SJSA1 (cell line): Measurements from ENCODE around the gene ZNF556. TPM values are rescaled to one million over a fixed set of nuclear protein-coding genes. Genes with fewer than 3 reads are reported as not detected.
"Not testable (repeated sequence)": the region's sequence is repeated elsewhere in the genome, so short reads cannot be mapped to it uniquely, and the experiment has no call there.

ENCODE experiments used
- DNase-seq, 2 experiments: peaks; one replicate each; pipeline ENCODE4 v3.0.0-alpha.2; 2015 to 2020; ENCODE audit warnings: low spot score in 2 of 2, low read depth in 1 of 2
- H3K27ac ChIP-seq: fragments of 250-450 bp; sonication (Bioruptor Pico); 2 replicates; pipeline ENCODE4 v1.5.1; 2020; ENCODE audit warnings: mild to moderate bottlenecking, moderate library complexity
- H3K27me3 ChIP-seq: fragments of 250-450 bp; sonication (Bioruptor Pico); replicated peaks from 2 replicates; pipeline ENCODE4 v1.5.1; 2020; ENCODE audit warnings: mild to moderate bottlenecking, moderate library complexity
- H3K36me3 ChIP-seq: fragments of 250-450 bp; sonication (Bioruptor Pico); 2 replicates; pipeline ENCODE4 v1.5.1; 2020; ENCODE audit warnings: mild to moderate bottlenecking
- H3K4me1 ChIP-seq: fragments of 250-450 bp; sonication (Bioruptor Pico); replicated peaks from 2 replicates; pipeline ENCODE4 v1.6.1; 2021; ENCODE audit warnings: mild to moderate bottlenecking
- H3K4me3 ChIP-seq: fragments of 250-450 bp; sonication (Bioruptor Pico); 2 replicates; pipeline ENCODE4 v1.5.1; 2020; ENCODE audit warnings: mild to moderate bottlenecking
- H3K9me3 ChIP-seq: fragments of 250-450 bp; sonication (Bioruptor Pico); replicated peaks from 2 replicates; pipeline ENCODE4 v1.5.1; 2020; ENCODE audit warnings: mild to moderate bottlenecking
- total RNA-seq: library from RNA; depleted of rRNA; stranded (reverse); fragments of >200 nt; shearing (Covaris generic); gene quantifications from 2 replicates; pipeline ENCODE4 v1.2.3, GENCODE V29; 2014

ZNF556 gene
- total RNA-seq, 1 experiment from 2014 or later: 0.08 TPM

DNA sequence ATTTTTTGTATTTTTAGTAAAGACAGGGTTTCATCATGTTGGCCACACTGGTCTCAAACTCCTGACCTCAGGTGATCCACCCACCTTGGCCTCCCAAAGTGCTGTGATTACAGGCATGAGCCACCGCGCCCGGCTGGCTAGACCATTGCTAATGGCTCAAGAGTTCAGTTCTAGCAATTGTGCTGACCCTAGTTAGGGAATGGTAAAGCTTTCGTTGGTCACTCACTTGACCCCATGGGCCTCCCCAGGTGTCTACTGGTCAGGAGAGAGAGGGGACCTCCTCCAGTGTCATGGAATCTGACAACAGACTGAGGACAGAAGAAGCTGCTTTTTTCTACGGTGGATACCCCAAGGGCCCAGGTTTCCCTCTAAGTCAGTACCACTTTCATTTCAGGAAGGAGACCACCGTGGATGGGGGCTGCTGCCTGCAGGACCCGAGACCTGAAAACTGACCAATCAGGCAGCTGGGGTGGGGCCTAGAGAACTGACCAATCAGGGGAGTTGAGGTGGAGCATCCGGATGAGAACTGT, 575 bp upstream of the ZNF556 start:
- Histone ChIP-seq H3K27me3 (no peaks in the 10 kb centered on the region), H3K9me3 (0 out of 2 replicates have a peak, but pooled peaks cover 7% of the 10 kb centered on the region), H3K4me3 (no peak overlapping the region), H3K27ac (no peak overlapping the region), H3K4me1 (no peaks in the 10 kb centered on the region), H3K36me3 (no peaks in the 10 kb centered on the region)
- no peak for DNase-seq

DNA sequence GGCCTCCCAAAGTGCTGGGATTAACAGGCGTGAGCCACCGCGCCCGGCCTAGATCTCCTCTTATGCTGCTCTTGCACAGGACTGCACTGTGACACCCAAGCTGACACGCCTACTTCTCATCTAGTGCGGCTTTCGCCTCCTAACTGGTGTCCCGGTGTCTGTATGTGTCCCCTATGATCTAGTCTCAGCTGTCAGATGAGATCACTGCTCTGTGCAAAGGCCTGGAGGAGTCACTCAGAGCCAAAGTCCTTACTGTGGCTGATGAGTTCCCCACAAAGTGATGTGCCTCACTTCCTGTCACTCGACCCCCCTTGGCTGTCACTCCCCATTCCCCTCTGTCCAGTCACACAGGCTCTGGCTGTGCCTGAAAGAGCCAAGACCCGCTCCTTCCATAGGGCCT, 2.5 kb downstream of the ZNF556 start:
- H3K27ac ChIP-seq: no peak overlapping the region
- H3K36me3 ChIP-seq: no peaks in the 10 kb centered on the region
- H3K4me3 ChIP-seq: no peak overlapping the region
- H3K9me3 ChIP-seq: peaks cover 7% of the 10 kb centered on the region; the same call in 1 of the 2 replicates
- no peak for DNase-seq
- no peaks in the 10 kb centered on the region for H3K4me1 ChIP-seq
- H3K27me3 ChIP-seq: no peaks in the 10 kb centered on the region

DNA sequence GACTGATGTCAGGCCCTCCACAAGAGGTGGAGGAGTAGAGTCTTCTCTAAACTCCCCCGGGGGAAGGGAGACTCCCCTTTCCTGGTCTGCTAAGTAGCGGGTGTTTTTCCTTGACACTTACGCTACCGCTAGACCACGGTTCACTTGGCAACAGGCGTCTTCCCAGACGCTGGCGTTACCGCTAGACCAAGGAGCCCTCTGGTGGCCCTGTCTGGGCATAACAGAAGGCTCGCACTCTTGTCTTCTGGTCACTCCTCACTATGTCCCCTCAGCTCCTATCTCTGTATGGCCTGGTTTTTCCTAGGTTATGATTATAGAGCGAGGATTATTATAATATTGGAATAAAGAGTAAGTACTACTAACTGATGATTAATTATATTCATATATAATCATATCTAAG, 5.0 kb downstream of the ZNF556 start:
- H3K36me3 ChIP-seq, H3K4me3 ChIP-seq, H3K27me3 ChIP-seq, H3K9me3 ChIP-seq, DNase-seq, H3K4me1 ChIP-seq, H3K27ac ChIP-seq: not testable (repeated sequence)

DNA sequence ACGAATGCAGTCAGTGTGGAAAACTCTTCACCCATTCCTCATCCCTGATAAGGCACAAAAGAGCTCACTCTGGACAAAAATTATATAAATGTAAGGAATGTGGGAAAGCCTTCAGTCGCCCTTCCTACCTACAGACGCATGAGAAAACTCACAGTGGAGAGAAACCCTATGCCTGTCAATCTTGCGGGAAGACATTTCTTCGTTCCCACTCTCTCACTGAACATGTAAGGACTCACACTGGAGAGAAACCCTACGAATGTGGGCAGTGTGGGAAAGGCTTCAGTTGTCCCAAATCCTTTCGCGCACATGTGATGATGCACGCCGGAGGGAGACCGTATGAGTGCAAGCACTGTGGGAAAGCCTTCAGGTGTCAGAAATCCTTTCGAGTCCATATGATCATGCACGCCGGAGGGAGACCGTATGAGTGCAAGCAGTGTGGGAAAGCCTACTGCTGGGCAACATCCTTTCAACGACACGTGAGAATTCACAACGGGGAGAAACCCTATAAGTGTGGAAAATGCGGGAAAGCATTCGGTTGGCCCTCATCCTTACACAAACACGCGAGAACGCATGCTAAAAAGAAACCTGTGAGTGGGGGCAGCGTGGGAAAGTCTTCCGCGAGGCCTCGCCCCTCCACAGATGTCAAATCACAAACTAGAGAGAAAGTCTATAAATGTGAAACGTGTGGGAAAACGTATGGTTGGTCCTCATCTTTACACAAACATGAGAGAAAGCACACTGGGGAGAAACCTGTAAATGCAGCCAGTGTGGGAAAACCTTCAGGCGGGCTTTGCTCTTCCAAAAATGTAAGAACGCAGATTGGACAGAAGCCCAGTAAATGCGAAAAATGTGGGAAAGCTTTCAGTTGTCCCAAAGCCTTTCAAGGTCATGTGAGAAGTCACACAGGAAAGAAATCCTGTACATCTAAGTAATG, 10.5 kb downstream of the ZNF556 start:
- no peak for DNase-seq
- no peaks in the 10 kb centered on the region for H3K27me3 ChIP-seq
- H3K4me3 ChIP-seq: no peak overlapping the region
- peaks cover 22% of the 10 kb centered on the region for H3K9me3 ChIP-seq
- H3K36me3 ChIP-seq: no peaks in the 10 kb centered on the region
- H3K27ac ChIP-seq: no peak overlapping the region
- H3K4me1 ChIP-seq: no peaks in the 10 kb centered on the region

DNA sequence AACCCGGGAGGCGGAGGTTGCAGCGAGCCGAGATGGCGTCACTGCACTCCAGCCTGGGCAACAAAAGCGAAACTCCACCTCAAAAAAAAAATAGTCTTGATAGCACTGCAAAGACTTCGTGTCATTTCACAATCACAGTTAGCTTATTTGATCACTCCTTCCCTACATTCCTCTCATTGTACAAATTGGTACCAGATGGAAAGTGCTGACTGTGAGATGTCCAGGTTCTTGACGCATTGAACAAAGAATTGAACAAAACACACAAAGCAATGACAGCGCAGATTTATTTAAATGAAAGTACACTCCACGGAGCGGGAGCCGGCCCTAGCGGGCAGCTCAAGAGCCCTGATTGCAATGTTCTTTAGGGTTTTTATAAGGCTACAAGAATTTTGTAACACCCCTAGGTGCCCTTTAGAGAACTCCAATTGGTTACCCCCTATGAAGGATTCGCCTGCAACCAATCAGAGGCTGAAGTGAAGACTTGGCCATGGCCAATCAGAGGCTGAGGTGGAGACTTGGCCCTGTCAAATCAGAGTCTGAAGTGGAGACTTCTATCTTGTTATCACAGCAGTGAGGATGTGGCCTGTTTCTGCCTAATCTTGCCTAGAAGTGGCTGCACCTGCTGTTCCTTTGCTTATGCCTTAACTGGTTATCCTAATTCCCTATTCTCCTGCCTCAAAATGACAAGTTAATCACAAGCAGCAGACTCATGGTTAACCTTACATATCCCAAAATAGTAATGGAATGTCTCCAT, 16.7 kb downstream of the ZNF556 start:
- H3K27ac ChIP-seq: no peak overlapping the region
- H3K4me3 ChIP-seq: no peak overlapping the region
- no peak for DNase-seq
- H3K27me3 ChIP-seq: no peaks in the 10 kb centered on the region
- H3K9me3 ChIP-seq: peaks cover 8% of the 10 kb centered on the region
- H3K36me3 ChIP-seq: no peaks in the 10 kb centered on the region
- H3K4me1 ChIP-seq: no peaks in the 10 kb centered on the region

DNA sequence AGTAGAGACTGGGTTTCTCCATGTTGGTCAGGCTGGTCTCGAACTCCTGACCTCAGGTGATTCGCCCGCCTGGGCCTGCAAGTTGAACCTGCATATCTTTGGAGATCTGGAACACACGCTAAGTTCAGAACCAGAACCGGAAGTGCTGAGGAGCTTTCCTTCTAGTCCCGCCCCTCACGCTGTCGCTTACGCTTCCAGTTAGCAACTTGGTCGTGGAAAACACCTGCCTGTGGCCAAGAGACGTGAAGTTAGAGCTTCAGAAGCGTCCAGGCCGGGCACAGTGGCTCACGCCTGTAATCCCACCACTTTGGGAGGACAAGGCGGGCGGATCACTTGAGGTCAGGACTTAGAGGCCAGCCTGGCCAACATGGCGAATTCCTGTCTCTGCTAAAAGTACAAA, 18.6 kb downstream of the ZNF556 start:
- H3K4me3 ChIP-seq: no peak overlapping the region
- DNase-seq: no peak
- no peaks in the 10 kb centered on the region for H3K27me3 ChIP-seq
- no peaks in the 10 kb centered on the region; the same call in 1 of the 2 replicates for H3K9me3 ChIP-seq
- no peaks in the 10 kb centered on the region for H3K36me3 ChIP-seq
- no peaks in the 10 kb centered on the region for H3K4me1 ChIP-seq
- H3K27ac ChIP-seq: no peak overlapping the region

DNA sequence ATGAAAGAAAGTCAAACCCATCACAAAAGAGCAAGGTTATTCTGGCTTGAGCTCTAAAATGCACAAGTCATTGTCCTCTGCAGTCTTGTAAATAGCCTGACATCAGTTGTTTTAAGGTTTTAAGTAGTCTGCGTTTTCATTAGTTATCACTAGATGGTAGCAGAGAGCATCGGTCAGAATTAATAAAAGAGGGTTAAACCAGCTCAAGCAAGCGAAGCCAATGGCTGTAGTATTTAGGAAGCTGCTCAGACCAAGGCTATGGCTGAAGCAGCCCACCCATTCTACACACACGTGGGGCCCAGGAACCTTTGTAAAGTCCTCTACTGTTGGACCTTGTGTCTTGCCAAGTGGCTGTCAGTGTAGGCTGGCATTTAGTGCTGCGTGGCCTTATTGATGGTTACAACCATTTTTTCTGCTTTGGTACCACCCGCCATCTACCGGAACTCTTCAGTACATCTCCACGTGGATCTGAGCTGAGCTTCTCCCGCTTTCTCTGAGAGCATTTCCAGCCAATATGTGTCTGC, 20.3 kb downstream of the ZNF556 start:
- Histone ChIP-seq H3K4me3 (no peak overlapping the region), H3K27ac (no peak overlapping the region), H3K9me3 (no peaks in the 10 kb centered on the region; the same call in 1 of the 2 replicates), H3K4me1 (no peaks in the 10 kb centered on the region), H3K27me3 (no peaks in the 10 kb centered on the region), H3K36me3 (no peaks in the 10 kb centered on the region)
- peak in 1 of 2 experiments; percentile 42 for DNase-seq

DNA sequence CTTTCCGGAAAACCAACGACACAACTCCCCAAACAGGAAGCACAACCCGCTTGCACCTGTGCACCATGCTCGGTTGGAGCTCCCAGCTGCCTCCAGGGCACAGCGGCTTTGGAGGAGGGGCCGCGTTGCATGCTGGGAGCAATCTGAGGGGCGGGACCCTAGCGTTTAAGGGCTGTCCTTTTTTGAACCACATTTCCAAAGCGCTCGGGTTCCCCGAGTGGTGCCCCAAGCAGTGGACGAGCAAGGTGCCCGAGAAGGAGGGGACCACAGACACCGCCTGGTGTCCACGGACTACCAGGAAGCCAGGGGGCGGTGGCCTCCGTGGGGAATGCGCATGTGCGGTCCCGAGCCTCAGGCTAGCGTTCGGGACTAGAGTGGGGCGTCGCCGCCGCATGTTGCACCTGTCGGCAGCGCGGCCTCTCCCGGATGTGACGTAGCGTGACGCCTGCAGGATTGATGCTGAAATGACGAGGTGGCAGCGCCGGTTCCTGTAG, 21.6 kb downstream of the ZNF556 start:
- Histone ChIP-seq H3K27ac (no peak overlapping the region), H3K9me3 (no peaks in the 10 kb centered on the region; the same call in 1 of the 2 replicates), H3K4me3 (no peak overlapping the region), H3K36me3 (no peaks in the 10 kb centered on the region), H3K4me1 (no peaks in the 10 kb centered on the region), H3K27me3 (no peaks in the 10 kb centered on the region)
- DNase-seq: no peak

DNA sequence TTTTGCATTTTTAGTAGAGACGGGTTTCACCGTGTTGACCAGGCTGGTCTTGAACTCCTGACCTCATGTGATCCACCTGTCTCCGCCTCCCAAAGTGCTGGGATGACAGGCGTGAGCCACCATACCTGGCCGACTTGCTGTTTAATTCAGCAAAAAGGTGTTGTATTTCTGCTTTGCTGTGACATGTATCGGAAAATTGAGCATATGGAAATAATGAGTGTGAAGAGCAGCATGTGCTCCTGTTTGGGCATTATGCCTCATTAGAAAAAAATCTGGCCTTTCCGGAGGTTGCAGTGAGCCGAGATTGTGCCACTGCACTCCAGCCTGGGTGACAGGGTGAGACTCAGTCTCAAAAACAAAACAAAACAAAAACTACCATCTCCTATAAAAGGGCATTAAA, 23.4 kb downstream of the ZNF556 start:
- H3K36me3 ChIP-seq, H3K9me3 ChIP-seq, H3K27me3 ChIP-seq, H3K4me3 ChIP-seq, H3K4me1 ChIP-seq, DNase-seq, H3K27ac ChIP-seq: not testable (repeated sequence)

DNA sequence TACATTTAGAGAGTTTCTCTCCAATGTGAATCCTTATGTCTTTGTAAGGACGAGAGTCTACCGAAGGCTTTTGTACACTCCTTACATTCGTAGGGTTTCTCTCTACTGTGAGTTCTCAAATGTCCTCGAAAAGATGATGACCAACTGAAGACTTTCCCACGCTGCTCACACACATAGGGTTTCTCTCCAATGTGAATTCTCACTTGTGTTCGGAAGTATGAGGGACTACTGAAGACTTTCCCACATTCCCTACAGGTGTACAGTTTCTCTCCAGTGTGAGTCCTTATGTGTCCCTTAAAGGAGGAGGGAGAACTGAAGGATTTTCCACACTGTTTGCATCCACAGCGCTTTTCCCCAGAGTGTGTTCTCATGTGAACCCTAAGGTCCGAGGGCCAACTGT, 29.6 kb downstream of the ZNF556 start:
- no peak for DNase-seq
- no peaks in the 10 kb centered on the region for H3K27me3 ChIP-seq
- H3K36me3 ChIP-seq: no peaks in the 10 kb centered on the region
- H3K4me3 ChIP-seq: no peak overlapping the region
- peaks cover 11% of the 10 kb centered on the region for H3K9me3 ChIP-seq
- no peak overlapping the region for H3K27ac ChIP-seq
- H3K4me1 ChIP-seq: no peaks in the 10 kb centered on the region

DNA sequence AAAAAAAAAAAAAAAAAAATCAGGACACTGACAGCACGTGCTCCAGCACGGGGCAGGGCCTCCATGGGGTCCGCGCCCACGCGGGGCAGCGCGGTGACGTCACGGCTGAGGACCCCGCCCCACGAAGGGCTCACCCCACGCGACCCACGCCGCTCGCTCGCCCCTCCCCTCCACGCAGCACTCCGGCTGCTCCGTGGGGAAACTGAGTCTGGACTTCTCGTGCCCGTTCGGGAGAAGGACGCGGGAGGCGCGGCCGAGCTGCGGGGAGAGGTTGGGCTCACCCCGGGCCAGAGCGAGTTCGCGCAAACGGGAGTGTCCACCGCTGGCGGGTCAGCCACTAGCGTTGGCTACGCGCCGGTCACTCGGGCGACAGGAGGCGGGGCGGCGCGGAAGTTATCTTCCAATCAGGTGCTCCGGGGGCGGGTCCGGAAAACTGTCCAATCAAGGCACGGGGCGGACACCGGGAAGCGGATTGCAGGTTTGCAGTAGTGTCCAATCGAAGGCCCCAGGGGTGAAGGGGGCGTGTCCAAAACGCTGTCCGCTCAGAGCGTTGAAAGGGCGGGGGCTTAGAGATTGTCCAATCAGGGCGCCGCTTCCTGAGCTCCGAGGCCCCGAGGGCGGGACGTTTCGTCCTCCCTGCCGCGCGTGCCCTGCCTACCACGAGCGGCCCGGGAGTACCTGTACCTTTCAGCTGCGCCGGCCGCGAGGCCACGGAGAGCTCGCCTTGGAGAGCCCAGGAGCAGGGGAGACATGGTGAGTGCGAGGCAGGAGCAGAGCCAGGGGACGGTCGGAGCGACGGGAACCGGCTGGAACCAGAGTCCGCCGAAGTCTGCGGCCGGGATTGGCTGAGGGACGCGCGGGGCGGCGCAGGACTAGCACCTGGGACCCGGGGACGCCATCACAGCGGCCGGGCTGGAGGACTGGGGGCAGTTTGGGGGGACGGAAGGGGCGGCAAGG, 33.4 kb downstream of the ZNF556 start, which contains the start of gene ZNF57:
Gene ZNF57, plus strand, starts transcription at position 633 of the 957 bp plus-strand sequence. Its CDS starts 118 bp downstream, at position 751.
- peaks cover 11% of the 10 kb centered on the region for H3K9me3 ChIP-seq
- H3K27me3 ChIP-seq: no peaks in the 10 kb centered on the region

DNA sequence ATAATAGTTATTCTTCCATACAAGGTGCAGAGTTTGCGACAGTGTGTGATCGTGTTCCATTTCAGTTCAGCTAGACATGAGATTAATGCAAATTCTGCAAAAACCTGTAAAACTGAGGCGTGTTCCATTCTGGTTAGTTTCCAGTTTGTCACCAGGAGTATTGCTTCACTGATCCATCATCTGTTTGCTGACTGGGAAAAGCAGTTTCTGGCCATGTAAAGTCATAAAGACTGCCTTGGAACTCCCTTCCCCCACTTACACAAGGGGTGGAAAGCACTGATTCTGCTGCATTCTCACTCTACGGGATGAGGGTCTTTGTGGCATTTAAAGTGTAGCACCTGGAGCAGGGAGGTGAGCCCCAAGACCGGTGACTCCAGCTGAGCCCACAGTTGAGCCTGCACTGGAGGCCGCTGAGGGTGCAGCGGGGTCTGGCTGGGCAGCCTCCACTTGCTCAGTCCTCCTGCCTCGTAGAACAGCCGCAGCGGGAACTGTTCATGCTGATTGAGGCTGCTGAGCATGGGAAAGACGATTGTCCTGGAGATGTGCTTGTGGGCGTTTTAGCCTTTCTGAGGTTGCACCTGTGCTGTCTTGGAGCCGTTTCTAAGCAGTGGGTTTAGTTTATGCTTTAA, 35.6 kb downstream of the ZNF556 start:
- H3K9me3 ChIP-seq: peaks cover 5% of the 10 kb centered on the region
- no peak overlapping the region for H3K27ac ChIP-seq
- no peaks in the 10 kb centered on the region for H3K27me3 ChIP-seq
- H3K4me1 ChIP-seq: no peaks in the 10 kb centered on the region
- no peaks in the 10 kb centered on the region for H3K36me3 ChIP-seq
- no peak for DNase-seq
- H3K4me3 ChIP-seq: no peak overlapping the region

More for the DNA sequence above, 33.4 kb downstream of the ZNF556 start, which contains the start of gene ZNF57:
- no peaks in the 10 kb centered on the region for H3K4me1 ChIP-seq
- H3K27ac ChIP-seq: no peak within 1 kb of the TSS
- H3K36me3 ChIP-seq: no peaks in the 10 kb centered on the region
- DNase-seq: peak; percentile 94 to 99
- H3K4me3 ChIP-seq: peak within 1 kb of the TSS; percentile 69
